ENCODE results near the gene RNF26. TPM values are rescaled to one million over a fixed set of nuclear protein-coding genes. Genes with fewer than 3 reads are reported as not detected.

RNF26 gene
- total and polyA plus RNA-seq, 2 of the 13 experiments (the other 11 are each of a cell fraction or from before 2014, with no cell fraction given) = 11.9 to 26.3 TPM

- no peak for TF ChIP-seq SMYD3 (CRISPR knock-in tag; IDR thresholded peaks at IDR 0.05)
- TF ChIP-seq ARHGAP35 (CRISPR knock-in tag; IDR thresholded peaks at IDR 0.05; ENCODE audit: borderline replicate concordance) = no peak
- TF ChIP-seq ZBTB10 (CRISPR knock-in tag; IDR thresholded peaks at IDR 0.05; ENCODE audit: borderline replicate concordance) = no peak
- TF ChIP-seq ZNF431 (CRISPR knock-in tag; IDR thresholded peaks at IDR 0.05; ENCODE audit: borderline replicate concordance, low read depth) = no peak
- TF ChIP-seq ATM (IDR thresholded peaks at IDR 0.05; ENCODE audit: borderline replicate concordance) = no peak
- TF ChIP-seq AGO1 (IDR thresholded peaks at IDR 0.05; ENCODE audit: low read depth, low read length, poor library complexity, severe bottlenecking) = no peak
- TF ChIP-seq RFXAP (CRISPR knock-in tag; IDR thresholded peaks at IDR 0.05; ENCODE audit: borderline replicate concordance) = 0 out of 2 replicates have a peak, but pooled peaks have one; percentile 3
- peak; percentile 67 for TF ChIP-seq TAF1 (CRISPR knock-in tag; IDR thresholded peaks at IDR 0.05)
- TF ChIP-seq BCLAF1 (IDR thresholded peaks at IDR 0.05) = no peak
- TF ChIP-seq ZNF280D (CRISPR knock-in tag; IDR thresholded peaks at IDR 0.05) = no peak
- TF ChIP-seq SIN3A (IDR thresholded peaks at IDR 0.05; ENCODE audit: borderline replicate concordance, low read depth, low read length) = no peak
- no peak for TF ChIP-seq PTBP1 (IDR thresholded peaks at IDR 0.05; ENCODE audit: low read depth, low read length, poor library complexity, severe bottlenecking)
- TF ChIP-seq FOXK1 (CRISPR knock-in tag; IDR thresholded peaks at IDR 0.05; ENCODE audit: borderline replicate concordance, low read depth) = no peak
- no peak for TF ChIP-seq HDAC2 (CRISPR knock-in tag; IDR thresholded peaks at IDR 0.05)
- TF ChIP-seq MTA3 (CRISPR knock-in tag; IDR thresholded peaks at IDR 0.05) = no peak
- no peak for TF ChIP-seq HES4 (CRISPR knock-in tag; IDR thresholded peaks at IDR 0.05; ENCODE audit: borderline replicate concordance)
- TF ChIP-seq RAD51 (IDR thresholded peaks at IDR 0.05; ENCODE audit: borderline replicate concordance) = no peak
- TF ChIP-seq KDM5B (CRISPR knock-in tag; IDR thresholded peaks at IDR 0.05; ENCODE audit: borderline replicate concordance) = no peak
Measured at GRCh38 chr11:119318240-119319135, 15.8 kb upstream of the RNF26 start (continued).
